Panc1 (cell line): Measurements from ENCODE around the gene CD46. TPM values are rescaled to one million over a fixed set of nuclear protein-coding genes. Genes with fewer than 3 reads are reported as not detected.

Experiments used
- ATAC-seq: fragments of 200-7000 bp; cut with Tn5 transposase; 2 replicates; pipeline ENCODE4 v1.9.1; 2020; ENCODE audit warnings: mild to moderate bottlenecking, moderate library complexity
- BruUV-seq: library from RNA; stranded (reverse); fragments of 400-500 nt; replicated peaks from 2 replicates; lab custom pipeline; 2021; lab: Mats Ljungman, UMichigan
- CTCF ChIA-PET: fragments of 300-600 bp; sonication (Branson Sonifier 250); formaldehyde crosslinking; loops from one replicate; lab custom pipeline; 2022; ENCODE audit warnings: antibody characterized with exemption; lab: Charles Lee
- POLR2A ChIA-PET: fragments of 300-600 bp; sonication (Branson Sonifier 250); formaldehyde crosslinking; loops from one replicate; lab custom pipeline; 2022; ENCODE audit warnings: antibody characterized with exemption; lab: Charles Lee
- DNase-seq: peaks from one replicate; pipeline ENCODE4 v3.0.0-alpha.2; 2010; ENCODE audit warnings: low read depth, low spot score
- H3K27ac ChIP-seq: 2 replicates; pipeline ENCODE4 v1.5.1; 2011; ENCODE audit warnings: mild to moderate bottlenecking, low read length, inconsistent platforms
- H3K27me3 ChIP-seq: fragments of 200-500 bp; sonication (Bioruptor generic); 2 replicates; pipeline ENCODE4 v1.6.0; 2014; ENCODE audit warnings: low read length, inconsistent platforms; ENCODE audit not compliant: control insufficient read depth, insufficient read depth
- H3K36me3 ChIP-seq: fragments of 200-500 bp; sonication (Bioruptor generic); 2 replicates; pipeline ENCODE4 v1.5.1; 2014; ENCODE audit warnings: inconsistent platforms, mild to moderate bottlenecking, low read length, moderate library complexity; ENCODE audit not compliant: control insufficient read depth, insufficient read depth
- H3K4me1 ChIP-seq: 2 replicates; pipeline ENCODE4 v1.5.1; 2011; ENCODE audit warnings: inconsistent platforms, mild to moderate bottlenecking, low read length, moderate library complexity; ENCODE audit not compliant: control insufficient read depth, insufficient read depth
- H3K4me3 ChIP-seq, 2 experiments: 2 replicates each; pipeline ENCODE4 v1.5.1; 2011 to 2012; ENCODE audit warnings: low read depth in 2 of 2, low read length in 2 of 2, mild to moderate bottlenecking in 2 of 2, inconsistent platforms in 1 of 2, moderate library complexity in 1 of 2
- H3K9me3 ChIP-seq: fragments of 200-500 bp; sonication (Bioruptor generic); 2 replicates; pipeline ENCODE4 v1.5.1; 2014; ENCODE audit warnings: low read depth, mild to moderate bottlenecking, inconsistent platforms, low read length, moderate library complexity; ENCODE audit not compliant: control insufficient read depth, insufficient read depth
- POLR2AphosphoS5 ChIP-seq: IDR thresholded peaks from 2 replicates; pipeline ENCODE4 v1.6.1; 2012; ENCODE audit warnings: mild to moderate bottlenecking, low read depth, low read length, moderate library complexity
- SIN3A ChIP-seq: IDR thresholded peaks from 2 replicates; pipeline ENCODE4 v1.6.1; 2012; ENCODE audit warnings: low read depth, mild to moderate bottlenecking, low read length, moderate library complexity, borderline replicate concordance; ENCODE audit not compliant: insufficient read depth
- TCF7L2 ChIP-seq: IDR thresholded peaks from 2 replicates; pipeline ENCODE4 v1.6.1; 2011; ENCODE audit warnings: mild to moderate bottlenecking, low read depth, low read length, inconsistent platforms
- in situ Hi-C: cut with HindIII; loops from 2 replicates; pipeline ENCODE4 v1.10.0; 2016; ENCODE audit warnings: low sequenced_read_pairs, low pct_unique_long_range_greater_than_20kb
- intact Hi-C: fragments of 100-400 bp; cut with micrococcal nuclease; formaldehyde crosslinking; loops from one replicate; pipeline ENCODE4 v1.10.0; 2022; ENCODE audit not compliant: unreplicated experiment
- total RNA-seq: library from RNA; stranded (reverse); gene quantifications from one replicate; pipeline ENCODE4 v1.2.1, GENCODE V29; 2021; ENCODE audit not compliant: unreplicated experiment
- TF ChIP-seq, protein P1 (sequence below): fragments of 450-650 bp; IDR thresholded peaks from 2 replicates; pipeline ENCODE4 v1.5.1; 2017; ENCODE audit warnings: mild to moderate bottlenecking
- TF ChIP-seq, protein P2 (sequence below), 2 experiments: IDR thresholded peaks; 2 replicates each; pipeline ENCODE4 v1.6.1; 2011 to 2012; ENCODE audit warnings: low read depth in 2 of 2, control low read depth in 1 of 2, low read length in 1 of 2, mild to moderate bottlenecking in 1 of 2, moderate library complexity in 1 of 2; ENCODE audit not compliant: insufficient read depth in 1 of 2

The CD46 gene
- total RNA-seq, 1 experiment from 2014 or later = 128 TPM

DNA sequence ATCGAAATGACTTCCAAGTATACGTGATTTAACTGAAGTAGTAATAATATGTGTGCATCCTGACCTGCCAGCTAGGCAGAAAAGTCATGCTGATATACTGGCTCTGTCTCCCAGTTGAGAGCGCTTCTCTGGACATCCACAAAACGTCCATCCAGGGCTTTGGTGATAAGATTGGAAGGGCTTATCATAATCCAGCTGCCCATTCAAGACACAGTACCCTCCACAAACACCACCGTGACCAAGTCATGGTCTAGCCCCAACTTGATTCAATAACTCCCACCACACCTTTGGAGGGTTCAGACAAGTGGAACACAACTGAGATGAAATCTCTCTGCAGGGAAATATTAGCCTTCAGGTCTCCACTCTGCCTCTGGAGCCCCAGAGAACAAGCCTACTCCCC is 76.2 kb downstream of the CD46 start:
- ATAC-seq (no peak), DNase-seq (no peak)
- H3K9me3 ChIP-seq = no peaks in the 10 kb centered on the region
- H3K27ac ChIP-seq = no peak overlapping the region
- peaks cover 33% of the 10 kb centered on the region for H3K4me1 ChIP-seq
- no peak overlapping the region for H3K4me3 ChIP-seq
- ChIA-PET CTCF (interaction anchor here (1.4 kb wide), 1 partner anchor 41 kb away, joined by 13 read pairs; no protein-coding TSS in a partner anchor), POLR2A (no interaction called here)
- intact Hi-C loops = loop anchor here (1.0 to 2.0 kb wide), 2 partner anchors 41 to 135 kb away; no protein-coding TSS in a partner anchor
- in situ Hi-C loops = no loop called here
- TF ChIP-seq, protein P1, sequence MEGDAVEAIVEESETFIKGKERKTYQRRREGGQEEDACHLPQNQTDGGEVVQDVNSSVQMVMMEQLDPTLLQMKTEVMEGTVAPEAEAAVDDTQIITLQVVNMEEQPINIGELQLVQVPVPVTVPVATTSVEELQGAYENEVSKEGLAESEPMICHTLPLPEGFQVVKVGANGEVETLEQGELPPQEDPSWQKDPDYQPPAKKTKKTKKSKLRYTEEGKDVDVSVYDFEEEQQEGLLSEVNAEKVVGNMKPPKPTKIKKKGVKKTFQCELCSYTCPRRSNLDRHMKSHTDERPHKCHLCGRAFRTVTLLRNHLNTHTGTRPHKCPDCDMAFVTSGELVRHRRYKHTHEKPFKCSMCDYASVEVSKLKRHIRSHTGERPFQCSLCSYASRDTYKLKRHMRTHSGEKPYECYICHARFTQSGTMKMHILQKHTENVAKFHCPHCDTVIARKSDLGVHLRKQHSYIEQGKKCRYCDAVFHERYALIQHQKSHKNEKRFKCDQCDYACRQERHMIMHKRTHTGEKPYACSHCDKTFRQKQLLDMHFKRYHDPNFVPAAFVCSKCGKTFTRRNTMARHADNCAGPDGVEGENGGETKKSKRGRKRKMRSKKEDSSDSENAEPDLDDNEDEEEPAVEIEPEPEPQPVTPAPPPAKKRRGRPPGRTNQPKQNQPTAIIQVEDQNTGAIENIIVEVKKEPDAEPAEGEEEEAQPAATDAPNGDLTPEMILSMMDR = no peak
- TF ChIP-seq POLR2AphosphoS5 (no peak), TCF7L2 (no peak), SIN3A (no peak)
- TF ChIP-seq, protein P2, sequence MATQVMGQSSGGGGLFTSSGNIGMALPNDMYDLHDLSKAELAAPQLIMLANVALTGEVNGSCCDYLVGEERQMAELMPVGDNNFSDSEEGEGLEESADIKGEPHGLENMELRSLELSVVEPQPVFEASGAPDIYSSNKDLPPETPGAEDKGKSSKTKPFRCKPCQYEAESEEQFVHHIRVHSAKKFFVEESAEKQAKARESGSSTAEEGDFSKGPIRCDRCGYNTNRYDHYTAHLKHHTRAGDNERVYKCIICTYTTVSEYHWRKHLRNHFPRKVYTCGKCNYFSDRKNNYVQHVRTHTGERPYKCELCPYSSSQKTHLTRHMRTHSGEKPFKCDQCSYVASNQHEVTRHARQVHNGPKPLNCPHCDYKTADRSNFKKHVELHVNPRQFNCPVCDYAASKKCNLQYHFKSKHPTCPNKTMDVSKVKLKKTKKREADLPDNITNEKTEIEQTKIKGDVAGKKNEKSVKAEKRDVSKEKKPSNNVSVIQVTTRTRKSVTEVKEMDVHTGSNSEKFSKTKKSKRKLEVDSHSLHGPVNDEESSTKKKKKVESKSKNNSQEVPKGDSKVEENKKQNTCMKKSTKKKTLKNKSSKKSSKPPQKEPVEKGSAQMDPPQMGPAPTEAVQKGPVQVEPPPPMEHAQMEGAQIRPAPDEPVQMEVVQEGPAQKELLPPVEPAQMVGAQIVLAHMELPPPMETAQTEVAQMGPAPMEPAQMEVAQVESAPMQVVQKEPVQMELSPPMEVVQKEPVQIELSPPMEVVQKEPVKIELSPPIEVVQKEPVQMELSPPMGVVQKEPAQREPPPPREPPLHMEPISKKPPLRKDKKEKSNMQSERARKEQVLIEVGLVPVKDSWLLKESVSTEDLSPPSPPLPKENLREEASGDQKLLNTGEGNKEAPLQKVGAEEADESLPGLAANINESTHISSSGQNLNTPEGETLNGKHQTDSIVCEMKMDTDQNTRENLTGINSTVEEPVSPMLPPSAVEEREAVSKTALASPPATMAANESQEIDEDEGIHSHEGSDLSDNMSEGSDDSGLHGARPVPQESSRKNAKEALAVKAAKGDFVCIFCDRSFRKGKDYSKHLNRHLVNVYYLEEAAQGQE (IDR thresholded peaks at IDR 0.05; ENCODE audit: insufficient read depth in 1 of 2, low read depth in 2 of 2, low read length in 1 of 2) = no peak
- H3K36me3 ChIP-seq = no peaks in the 10 kb centered on the region
- BruUV-seq = no TSS peak
- no peaks in the 10 kb centered on the region for H3K27me3 ChIP-seq

DNA sequence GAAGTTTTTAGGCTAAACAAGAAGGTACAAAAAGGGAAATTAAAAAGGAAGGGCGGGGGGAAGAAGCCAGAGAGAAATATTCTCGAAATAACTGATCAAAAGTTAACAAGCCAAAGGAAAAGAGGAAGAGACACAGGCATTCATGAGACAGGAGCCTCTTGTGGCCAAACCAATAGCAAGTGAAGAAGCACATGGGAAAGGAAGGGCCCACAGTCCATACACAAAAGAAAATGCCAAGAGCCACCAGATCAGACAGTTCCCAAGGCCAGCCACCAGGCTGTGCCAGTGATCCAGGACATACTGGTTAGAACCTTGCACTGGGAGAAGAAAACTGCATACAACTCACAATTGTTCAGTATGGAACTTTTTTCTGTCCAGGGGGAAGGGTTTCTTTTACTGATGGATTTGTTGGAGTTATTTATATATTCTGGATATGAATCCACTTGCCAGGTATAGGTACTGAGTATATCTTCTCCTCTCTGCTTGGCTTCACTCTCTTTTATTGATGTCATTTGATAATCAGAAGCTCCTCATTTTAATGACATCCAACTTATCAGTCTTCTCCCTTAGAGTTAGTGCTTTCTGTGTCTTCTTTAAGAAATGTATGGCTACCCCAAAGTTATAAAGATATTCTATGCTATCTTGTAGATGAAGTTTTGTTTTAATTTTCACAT is 76.8 kb downstream of the CD46 start:
- CTCF ChIA-PET = interaction anchor here (1.0 to 1.9 kb wide), 2 partner anchors 40 to 56 kb away, joined by 3 to 6 read pairs; no protein-coding TSS in a partner anchor
- Histone ChIP-seq H3K27me3 (no peaks in the 10 kb centered on the region), H3K27ac (no peak overlapping the region), H3K9me3 (no peaks in the 10 kb centered on the region), H3K4me3 (no peak overlapping the region), H3K4me1 (peaks cover 33% of the 10 kb centered on the region), H3K36me3 (no peaks in the 10 kb centered on the region)
- BruUV-seq = no TSS peak
- peak; percentile 86 for ATAC-seq
- DNase-seq = peak; percentile 80
- intact Hi-C loops (loop anchor here (1.0 to 2.0 kb wide), 2 partner anchors 41 to 134 kb away; no protein-coding TSS in a partner anchor), in situ Hi-C loops (no loop called here)
- TF ChIP-seq, protein P1 = peak; percentile 91
- TF ChIP-seq, protein P2 (IDR thresholded peaks at IDR 0.05; ENCODE audit: insufficient read depth in 1 of 2, low read depth in 2 of 2, low read length in 1 of 2) = no peak
- POLR2A ChIA-PET = no interaction called here
